HG03097 (cell line): ENCODE data around the gene DHRS2.
A peak's percentile ranks its signal among the peaks of the same experiment; 100 is the strongest.
"Not testable (repeated sequence)": the region's sequence is repeated elsewhere in the genome, so short reads cannot be mapped to it uniquely, and the experiment has no call there.

Source experiments
- ATAC-seq: cut with Tn5 transposase; IDR thresholded peaks from one replicate; pipeline ENCODE4 v1.9.1; 2021; ENCODE audit not compliant: unreplicated experiment, low FRiP score

The DHRS2 gene, protein sequence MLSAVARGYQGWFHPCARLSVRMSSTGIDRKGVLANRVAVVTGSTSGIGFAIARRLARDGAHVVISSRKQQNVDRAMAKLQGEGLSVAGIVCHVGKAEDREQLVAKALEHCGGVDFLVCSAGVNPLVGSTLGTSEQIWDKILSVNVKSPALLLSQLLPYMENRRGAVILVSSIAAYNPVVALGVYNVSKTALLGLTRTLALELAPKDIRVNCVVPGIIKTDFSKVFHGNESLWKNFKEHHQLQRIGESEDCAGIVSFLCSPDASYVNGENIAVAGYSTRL

DNA sequence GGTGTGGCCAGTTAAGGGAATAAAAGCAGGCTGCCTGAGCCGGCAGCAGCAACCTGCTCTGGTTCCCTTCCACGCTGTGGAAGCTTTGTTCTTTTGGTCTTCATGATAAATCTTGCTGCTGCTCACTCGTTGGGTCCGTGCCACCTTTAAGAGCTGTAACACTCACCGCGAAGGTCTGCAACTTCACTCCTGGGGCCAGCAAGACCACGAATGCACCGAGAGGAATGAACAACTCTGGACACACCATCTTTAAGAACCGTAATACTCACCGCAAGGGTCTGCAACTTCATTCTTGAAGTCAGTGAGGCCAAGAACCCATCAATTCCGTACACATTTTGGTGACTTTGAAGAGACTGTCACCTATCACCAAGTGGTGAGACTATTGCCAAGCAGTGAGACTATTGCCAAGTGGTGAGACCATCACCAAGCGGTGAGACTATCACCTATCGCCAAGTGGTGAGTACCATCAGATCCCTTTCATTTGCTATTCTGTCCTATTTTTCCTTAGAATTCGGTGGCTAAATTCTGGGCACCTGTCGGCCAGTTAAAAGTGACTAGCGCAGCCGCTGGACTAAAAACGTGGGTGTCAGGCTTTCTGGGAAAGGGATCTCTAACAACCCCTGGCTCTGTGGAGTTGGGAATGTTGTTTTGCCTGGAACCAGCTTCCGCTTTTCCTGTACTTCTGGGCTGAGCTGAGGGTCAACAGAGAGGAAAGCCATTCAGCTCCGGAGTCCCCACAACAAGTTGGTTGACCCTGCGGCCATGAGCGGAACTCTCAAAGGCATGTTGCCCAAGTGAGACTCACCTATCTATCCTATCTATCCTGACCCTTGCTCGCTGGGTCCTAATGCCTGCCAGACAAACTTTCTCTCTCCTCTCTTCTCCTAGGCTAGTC lies at the start of gene DHRS2:
TSS of gene DHRS2 (plus strand) at position 48 of the 895 bp plus-strand sequence. CDS start 2,501 bp downstream, outside the sequence.
- ATAC-seq, result no peak

DNA sequence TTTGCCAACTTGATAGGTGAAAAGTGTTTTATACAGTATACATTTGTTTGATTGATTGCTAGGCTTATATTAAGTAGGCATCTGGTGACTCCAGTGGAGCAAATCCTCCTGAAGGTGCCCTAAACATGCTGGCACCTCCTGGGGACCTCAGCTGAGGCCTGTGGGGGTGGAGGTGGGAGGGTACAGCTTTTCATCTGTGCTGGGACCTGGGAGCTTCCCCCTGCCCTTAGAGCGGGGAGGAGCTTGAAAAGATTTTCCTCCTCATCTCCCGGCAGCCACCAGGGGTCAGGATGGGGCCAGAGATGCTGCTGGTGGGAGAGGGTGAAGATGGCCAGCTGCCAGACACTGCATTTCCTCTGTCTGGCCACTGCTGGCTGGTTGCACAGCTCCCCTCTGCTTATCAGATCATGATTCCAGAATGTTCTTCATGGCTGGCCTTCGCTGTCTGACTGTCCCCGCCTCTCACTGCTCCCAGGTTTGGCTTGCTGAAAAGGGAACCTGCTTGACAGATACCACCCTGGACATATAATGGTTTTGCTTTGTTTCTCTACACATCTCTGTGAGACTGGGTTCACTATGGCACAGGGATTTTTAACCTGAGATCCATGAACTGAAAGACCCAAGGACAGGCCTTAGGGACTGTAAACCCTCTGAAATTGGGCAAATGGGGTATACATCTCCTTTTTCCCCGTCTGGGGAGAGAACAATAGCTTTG lies 47.1 kb upstream of the DHRS2 start:
- peak; percentile 97 for ATAC-seq

DNA sequence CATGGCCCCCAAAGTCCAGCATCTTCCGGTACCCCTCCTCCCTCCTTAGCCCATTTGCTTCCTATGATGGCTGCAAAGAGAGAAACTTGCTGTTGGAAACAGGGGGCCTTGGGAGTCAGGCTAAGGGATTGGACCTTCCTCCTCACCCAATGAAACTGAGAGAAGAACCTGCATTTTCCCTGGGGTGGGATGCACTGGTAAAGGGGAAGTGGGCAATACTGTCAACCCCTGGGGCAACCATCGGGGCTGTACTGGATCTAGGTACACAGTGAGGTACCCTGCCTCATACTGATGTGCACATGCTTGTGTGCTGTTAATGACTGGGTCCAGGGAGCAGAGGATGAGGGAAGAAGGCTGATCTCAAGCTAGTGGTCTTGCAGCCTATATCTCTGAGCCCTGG lies 46.6 kb upstream of the DHRS2 start:
- ATAC-seq, result no peak

DNA sequence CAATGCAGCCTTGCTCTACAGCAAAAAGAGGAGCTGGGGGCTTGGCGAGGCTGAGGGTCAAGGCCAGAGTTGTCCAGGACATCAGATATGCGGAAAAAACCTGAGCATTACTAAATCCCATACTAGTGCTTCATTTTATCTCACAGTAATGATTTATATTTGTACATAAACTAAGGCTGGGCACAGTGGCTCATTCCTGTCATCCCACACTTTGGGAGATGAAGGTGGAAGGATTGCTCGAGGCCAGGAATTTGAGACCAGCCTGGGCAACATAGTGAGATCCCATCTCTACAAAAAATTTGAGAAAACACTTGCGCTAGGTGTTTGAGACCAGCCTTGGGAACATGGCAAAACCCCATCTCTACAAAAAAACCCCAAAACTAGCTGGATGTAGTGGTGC lies 46.0 kb upstream of the DHRS2 start:
- no peak for ATAC-seq

DNA sequence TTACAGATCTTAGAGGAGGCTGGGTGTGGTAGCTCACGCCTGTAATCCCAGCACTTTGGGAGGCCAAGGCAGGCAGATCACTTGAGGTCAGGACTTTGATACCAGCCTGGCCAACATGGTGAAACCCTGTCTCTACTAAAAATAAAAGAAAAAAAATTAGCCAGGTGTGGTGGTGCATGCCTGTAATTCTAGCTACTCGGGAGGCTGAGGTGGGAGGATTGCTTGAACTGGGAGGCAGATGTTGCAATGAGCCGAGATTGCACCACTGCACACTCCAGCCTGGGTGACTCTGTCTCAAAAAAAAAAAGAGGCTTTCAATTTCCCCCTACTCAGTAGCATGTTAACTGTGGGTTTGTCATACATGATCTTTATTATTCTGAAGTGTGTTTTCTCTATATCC lies 42.0 kb upstream of the DHRS2 start:
- ATAC-seq, result not testable (repeated sequence)

DNA sequence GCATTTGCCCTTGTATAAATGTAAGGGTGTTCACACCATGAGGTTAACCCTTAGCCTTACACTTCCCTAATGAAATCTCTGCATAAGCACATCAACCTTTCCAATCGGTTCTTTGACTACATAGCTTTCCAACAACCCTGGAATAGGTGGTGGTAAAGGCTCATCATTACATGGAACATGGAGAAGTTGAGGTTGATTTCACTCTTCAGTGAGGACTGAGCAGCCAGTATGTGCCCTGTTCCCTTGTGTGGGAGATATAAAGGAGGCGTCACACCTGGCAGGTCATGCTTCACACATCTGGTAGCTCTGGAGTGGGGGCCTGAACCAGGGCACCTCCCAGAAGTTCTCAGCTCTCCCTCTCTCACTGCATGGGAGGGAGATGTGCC lies 35.8 kb upstream of the DHRS2 start:
- ATAC-seq, result no peak

DNA sequence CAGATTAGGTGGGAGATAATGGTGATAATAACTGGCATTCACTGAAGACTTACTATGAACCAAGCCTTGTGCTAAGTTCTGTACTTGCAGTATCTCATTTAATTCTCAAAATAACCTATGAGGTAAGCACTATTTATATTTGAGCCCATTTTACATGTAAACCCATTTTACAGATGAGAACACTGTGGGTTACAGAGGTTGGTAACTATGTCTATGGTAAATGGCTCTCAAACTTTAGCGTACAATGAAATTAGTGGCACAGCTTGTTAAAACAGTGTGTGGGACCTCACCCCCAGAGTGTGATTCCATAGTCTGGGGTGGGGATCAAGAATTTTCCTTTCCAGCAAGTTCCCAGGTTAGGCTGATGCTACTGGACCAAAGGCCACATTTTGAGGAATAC lies 35.4 kb upstream of the DHRS2 start:
- no peak for ATAC-seq

DNA sequence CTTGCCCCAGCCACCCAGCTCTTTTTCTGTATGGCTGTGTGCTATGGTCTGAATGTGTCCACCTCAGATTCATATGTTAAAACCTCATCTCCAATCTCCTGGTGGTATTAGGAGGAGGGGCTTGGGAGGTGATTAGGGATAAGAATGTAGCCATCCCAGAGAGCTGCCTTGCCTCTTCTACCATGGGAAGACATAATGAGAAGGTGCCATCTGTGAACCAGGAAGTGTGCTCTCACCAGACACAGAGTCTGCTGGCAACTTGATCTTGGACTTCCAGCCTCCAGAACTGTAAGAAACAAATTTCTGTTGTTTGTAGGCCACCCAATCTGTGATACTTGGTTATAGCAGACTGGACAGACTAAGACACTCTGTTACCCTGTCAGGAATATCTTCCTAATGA lies 34.7 kb upstream of the DHRS2 start:
- ATAC-seq, result no peak

DNA sequence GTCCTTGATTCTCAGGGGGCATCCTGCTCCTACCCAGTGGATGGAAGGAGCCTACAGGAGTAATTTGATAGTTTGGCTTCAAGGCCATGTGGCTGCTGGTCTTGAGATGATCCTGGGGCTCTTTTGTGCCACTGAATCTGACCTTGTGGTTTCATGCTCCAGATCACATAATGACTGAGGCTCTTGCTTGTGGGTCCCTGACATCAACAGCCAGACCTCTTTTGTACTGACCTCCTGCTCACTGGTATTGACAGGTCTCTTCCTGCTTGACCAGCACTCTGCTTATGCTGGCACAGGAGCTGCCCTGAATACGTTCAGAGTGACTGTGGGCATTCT lies 34.4 kb upstream of the DHRS2 start:
- no peak for ATAC-seq

DNA sequence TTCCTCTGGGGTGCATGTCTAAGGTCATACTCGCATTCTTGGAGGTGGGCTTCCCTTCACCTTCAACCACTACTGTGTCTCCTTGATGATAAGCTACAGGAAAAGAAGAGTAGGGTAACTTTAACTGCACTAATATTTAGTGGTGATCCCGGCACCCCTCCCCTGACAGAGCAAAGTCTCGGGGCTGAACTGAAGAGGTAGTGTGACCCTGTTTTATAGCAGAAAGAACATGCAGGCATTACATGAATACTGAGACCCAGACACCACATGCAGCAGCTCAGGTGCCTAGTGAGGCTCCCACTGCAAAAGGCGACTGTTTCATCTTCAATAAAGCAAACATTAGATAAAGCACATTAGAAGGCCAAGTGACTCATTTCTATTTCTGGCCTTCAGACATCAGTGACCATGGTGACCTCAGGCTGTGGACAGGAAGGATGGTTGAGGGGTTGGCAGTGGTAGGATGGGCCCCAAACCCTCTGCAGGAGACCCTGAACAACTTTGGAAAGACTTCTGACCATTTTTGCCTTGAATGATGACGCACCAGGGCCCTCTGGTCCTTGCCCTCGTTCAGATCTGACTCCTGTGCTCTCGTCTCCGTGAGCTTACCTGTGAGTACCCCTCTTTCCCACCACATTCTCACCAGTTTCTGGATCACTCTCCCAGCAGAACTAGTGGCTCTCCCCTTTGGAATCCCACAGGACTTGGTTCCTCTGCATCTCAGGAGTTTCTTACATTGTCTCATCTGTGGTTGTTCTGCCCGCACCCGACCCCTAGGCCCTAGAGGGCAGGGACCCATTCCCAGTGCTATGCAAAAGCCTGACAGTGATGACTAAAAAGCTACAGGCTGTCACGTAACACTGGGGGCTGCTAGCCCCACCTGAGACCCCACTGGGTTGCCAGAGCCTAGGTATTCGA lies 33.7 kb upstream of the DHRS2 start:
- no peak for ATAC-seq

DNA sequence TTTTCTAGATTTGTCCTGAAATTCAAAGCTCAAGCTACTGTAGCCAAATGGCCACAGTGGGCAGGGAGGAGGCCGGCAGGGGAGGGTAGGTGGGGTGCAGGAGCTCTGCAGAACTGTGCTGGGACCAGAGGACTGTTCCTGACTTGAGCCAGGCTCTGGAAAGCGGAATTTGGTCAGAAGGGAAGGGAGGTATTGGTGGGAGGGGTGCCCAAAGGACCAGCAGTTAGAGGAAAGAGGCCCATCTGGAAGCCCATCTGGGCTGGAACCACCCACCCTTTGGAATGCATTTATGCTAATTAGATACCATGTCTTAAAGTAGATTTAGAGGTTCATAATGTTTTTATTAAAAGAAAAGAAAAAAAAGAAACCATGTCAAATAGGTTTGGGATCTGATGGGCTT lies 33.1 kb upstream of the DHRS2 start:
- no peak for ATAC-seq

DNA sequence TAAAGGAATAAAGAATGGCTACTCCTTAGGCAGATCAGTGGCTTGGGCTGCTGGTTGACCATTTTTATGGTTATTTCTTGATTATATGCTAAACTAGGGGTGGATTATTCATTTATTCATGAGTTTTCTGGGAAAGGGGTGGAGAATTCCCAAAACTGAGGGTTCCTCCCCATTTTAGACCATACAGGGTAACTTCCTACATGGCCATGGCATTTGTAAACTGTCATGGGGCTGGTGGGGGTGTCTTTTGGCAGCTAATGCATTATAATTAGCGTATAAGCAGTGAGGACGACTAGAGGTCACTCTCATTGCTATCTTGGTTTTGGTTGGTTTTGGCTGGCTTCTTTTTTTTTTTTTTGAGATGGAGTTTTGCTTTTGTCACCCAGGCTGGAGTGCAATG lies 32.0 kb upstream of the DHRS2 start:
- no peak for ATAC-seq

DNA sequence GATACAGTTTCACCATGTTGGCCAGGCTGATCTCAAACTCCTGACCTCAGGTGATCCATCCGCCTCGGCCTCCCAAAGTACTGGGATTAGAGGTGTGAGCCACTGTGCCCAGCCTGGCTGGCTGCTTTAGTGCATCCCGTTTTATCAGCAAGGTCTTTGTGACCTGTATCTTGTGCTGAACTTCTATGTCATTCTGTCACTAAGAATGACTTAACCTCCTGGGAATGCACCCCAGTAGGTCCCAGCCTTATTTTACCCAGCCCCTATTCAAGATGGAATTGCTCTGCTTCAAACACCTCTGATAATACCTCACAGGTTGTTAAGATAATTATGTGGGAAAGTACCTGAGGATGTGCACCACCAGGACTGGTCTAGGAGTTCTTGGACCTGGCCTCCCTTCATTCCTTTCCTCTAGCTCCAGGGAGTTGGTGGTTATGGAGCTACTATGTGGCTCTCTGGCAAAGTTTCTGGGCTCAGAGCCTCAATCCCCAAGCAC lies 31.4 kb upstream of the DHRS2 start:
- ATAC-seq, result no peak

DNA sequence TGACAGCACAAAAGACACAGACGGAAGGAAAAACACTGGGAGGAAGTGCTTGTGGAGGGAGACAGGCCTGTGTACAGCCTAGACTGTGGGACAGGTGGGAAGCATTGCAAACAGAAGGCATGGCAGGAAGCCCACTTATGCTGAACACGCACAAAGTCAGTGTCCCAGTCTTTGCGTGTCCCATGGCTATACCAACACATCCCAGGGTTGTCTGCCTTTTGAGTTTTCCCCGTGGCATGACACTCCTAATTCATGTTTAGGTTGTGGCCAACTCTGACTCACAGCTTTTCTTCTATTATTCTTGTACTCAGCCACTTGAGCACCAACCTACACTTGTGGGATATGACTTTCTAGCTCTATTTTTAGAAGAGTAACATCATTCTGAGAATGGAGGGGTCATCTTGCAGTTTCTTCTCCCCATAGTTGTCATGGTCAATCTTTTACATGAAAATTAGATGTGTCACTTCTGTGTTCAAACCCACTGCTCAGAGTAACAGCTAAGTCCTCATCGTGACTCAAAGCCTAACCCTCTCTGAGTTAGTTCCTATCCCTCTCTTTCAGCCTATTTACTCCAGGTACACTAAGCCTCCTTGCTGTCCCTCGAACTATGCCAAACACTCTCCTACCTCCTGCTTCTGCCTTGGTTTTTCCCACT lies 30.1 kb upstream of the DHRS2 start:
- ATAC-seq, result peak; percentile 79

DNA sequence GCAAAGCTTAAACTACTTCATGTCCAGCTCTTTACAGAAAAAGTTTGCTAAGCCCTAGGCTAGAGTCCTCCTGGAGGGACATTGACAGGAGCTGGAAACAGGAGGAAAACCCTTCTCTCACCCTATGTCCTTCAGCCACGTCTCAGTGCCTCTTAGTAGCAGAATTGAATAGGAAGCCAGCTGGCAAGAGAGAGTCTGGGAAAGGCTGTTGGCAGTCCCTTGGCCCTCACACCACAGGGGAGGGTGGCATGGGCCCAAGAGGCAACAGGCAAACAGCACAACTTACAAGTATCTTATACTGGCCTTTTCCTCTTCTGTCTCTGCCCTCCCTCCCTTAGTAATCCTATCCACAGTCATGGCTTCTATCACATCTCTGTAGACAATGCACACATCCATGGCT lies 27.7 kb upstream of the DHRS2 start:
- ATAC-seq, result no peak

DNA sequence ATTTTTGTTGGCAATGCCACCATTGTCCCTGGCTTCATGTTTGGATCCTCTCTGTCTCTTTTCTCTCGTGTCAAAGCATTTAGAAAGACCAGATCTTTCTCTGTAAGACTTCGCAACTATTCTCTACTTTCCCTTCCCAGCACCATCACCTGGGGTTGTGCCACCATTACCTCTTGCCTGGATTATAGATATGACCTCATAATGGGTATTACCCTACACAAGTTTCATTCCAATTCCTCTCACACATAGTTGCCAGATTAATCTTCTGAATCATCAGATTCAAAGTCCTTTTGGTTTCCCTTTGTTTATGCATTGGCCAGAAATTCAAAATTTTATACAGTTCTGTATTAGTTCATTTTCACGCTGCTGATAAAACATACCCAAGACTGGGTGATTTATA lies 27.2 kb upstream of the DHRS2 start:
- no peak for ATAC-seq

DNA sequence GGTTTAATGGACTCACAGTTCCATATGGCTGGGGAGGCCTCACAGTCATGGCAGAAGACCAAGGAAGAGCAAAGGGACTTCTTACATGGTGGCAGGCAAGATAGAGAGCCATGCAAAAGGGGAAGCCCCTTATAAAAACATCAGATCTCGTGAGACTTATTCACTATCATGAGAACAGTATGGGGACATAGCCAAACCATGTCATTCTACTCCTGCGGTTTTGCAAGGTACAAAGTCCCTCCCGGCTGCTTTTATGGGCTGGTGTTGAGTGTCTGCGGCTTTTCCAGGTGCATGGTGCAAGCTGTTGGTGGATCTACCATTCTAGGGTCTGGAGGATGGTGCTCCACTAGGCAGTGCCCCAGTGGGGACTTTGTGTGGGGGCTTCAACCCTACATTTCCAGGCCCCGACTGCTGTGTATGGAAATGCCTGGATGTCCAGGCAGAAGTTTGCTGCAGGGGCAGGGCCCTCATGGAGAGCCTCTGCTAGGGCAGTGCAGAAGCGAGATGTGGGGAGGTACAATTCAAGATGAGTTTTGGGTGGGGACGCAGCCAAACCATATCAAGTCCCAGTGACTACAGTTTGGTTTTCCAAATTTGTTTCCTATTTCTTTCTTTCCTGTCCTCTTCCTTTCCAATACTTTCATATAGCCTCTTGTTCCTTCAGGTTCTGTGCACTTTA lies 26.6 kb upstream of the DHRS2 start:
- not testable (repeated sequence) for ATAC-seq

DNA sequence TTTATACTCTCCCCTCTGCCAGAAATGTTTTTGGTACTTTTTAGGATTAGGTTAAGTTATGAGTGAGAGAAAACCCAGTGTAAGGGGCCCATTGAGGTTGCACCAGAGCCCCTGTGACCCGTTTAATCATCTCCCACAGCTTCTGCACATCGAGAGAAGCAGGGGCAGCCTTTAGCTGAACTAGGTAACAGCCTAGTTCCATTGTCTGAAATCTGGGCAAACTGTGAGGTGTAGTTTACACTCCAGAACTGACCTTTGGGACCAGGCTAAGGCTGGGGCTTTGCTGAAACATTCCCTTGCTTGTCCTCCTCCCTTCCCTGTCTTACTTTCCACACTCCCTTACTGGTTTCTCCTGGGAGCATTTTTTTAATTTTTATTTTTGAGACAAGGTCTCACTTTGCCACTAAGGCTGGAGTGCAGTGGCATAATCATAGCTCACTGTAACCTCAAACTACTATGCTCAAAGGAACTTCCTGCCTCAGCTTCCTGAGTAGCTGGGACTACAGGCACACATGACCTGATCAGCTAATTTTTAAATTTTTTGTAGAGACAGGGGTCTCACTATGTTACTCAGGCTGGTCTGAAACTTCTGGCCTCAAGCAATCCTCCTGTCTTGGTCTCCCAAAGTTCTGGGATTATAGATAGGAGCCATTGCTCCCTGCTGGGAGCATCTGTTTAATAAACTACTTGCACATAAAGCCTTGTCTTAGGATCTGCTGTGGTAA lies 25.9 kb upstream of the DHRS2 start:
- no peak for ATAC-seq
